DOHH2 (cell line): ENCODE measurements around the gene SLC9A2.
A peak's percentile ranks its signal among the peaks of the same experiment; 100 is the strongest.

Experiments
- H3F3A ChIP-seq: fragments of 200-600 bp; sonication (generic), shearing (Covaris generic); 2 replicates; pipeline ENCODE4 v1.6.0; 2016; ENCODE audit warnings: antibody characterized with exemption, mild to moderate bottlenecking; ENCODE audit not compliant: control insufficient read depth, insufficient read depth
- H3K27ac ChIP-seq: fragments of 200-600 bp; sonication (generic); 2 replicates; pipeline ENCODE4 v1.5.1; 2014; ENCODE audit warnings: low read depth, mild to moderate bottlenecking, low read length, moderate library complexity
- H3K27me3 ChIP-seq: fragments of 200-600 bp; sonication (generic); 2 replicates; pipeline ENCODE4 v1.6.1; 2014; ENCODE audit warnings: mild to moderate bottlenecking, low read length, mixed read lengths; ENCODE audit not compliant: control insufficient read depth
- H3K36me3 ChIP-seq: fragments of 200-600 bp; sonication (generic); 2 replicates; pipeline ENCODE4 v1.6.1; 2014; ENCODE audit warnings: mild to moderate bottlenecking, low read length, moderate library complexity, mixed read lengths; ENCODE audit not compliant: control insufficient read depth
- H3K4me1 ChIP-seq: fragments of 200-600 bp; sonication (generic); 2 replicates; pipeline ENCODE4 v1.6.1; 2014; ENCODE audit warnings: mild to moderate bottlenecking, low read length, mixed read lengths; ENCODE audit not compliant: control insufficient read depth
- H3K4me2 ChIP-seq: fragments of 200-600 bp; sonication (generic); 2 replicates; pipeline ENCODE4 v1.6.0; 2014; ENCODE audit warnings: mild to moderate bottlenecking, low read length, moderate library complexity
- H3K4me3 ChIP-seq: fragments of 200-600 bp; sonication (generic); 2 replicates; pipeline ENCODE4 v1.5.1; 2014; ENCODE audit warnings: mild to moderate bottlenecking, low read length, mixed read lengths
- H3K79me2 ChIP-seq: fragments of 200-600 bp; sonication (generic); 2 replicates; pipeline ENCODE4 v1.6.1; 2014; ENCODE audit warnings: mild to moderate bottlenecking, low read length, mixed read lengths; ENCODE audit not compliant: control insufficient read depth
- H3K9me2 ChIP-seq: fragments of 200-600 bp; sonication (generic); replicated peaks from 2 replicates; pipeline ENCODE4 v1.6.1; 2014; ENCODE audit warnings: mild to moderate bottlenecking, low read length, mixed read lengths; ENCODE audit not compliant: control insufficient read depth
- H3K9me3 ChIP-seq: fragments of 200-600 bp; sonication (generic); 2 replicates; pipeline ENCODE4 v1.6.1; 2014; ENCODE audit warnings: antibody characterized with exemption, low read length, mixed read lengths; ENCODE audit not compliant: control insufficient read depth, insufficient read depth
- H4K20me1 ChIP-seq: fragments of 200-600 bp; sonication (generic); 2 replicates; pipeline ENCODE4 v1.6.0; 2014; ENCODE audit warnings: low read depth, mild to moderate bottlenecking, antibody characterized with exemption, low read length, moderate library complexity; ENCODE audit not compliant: control insufficient read depth, insufficient read depth
- CTCF ChIP-seq: fragments of 200-600 bp; sonication (generic); IDR thresholded peaks from one replicate; pipeline ENCODE4 v1.5.1; 2014; ENCODE audit warnings: antibody characterized with exemption, mild to moderate bottlenecking, low read depth, low read length; ENCODE audit not compliant: poor library complexity, severe bottlenecking
- EZH2phosphoT487 ChIP-seq: fragments of 200-600 bp; sonication (generic); IDR thresholded peaks from 2 replicates; pipeline ENCODE4 v1.6.1; 2017; ENCODE audit warnings: borderline replicate concordance, mild to moderate bottlenecking, antibody characterized with exemption, low read length, moderate library complexity, mixed read lengths

SLC9A2 gene

GRCh38 chr2:102603904-102604303 is 15.4 kb upstream of the SLC9A2 start:
- Histone ChIP-seq H3K4me2 (no peak overlapping the region), H3K27me3 (no peaks in the 10 kb centered on the region), H4K20me1 (no peaks in the 10 kb centered on the region), H3K79me2 (no peaks in the 10 kb centered on the region), H3K27ac (no peak overlapping the region), H3K4me3 (no peak overlapping the region), H3K9me3 (no peaks in the 10 kb centered on the region; the same call in 1 of the 2 replicates), H3K36me3 (no peaks in the 10 kb centered on the region), H3K9me2 (no peaks in the 10 kb centered on the region), H3K4me1 (no peaks in the 10 kb centered on the region), H3F3A (no peaks in the 10 kb centered on the region)
- TF ChIP-seq EZH2phosphoT487 (no peak), CTCF (no peak)

DNA sequence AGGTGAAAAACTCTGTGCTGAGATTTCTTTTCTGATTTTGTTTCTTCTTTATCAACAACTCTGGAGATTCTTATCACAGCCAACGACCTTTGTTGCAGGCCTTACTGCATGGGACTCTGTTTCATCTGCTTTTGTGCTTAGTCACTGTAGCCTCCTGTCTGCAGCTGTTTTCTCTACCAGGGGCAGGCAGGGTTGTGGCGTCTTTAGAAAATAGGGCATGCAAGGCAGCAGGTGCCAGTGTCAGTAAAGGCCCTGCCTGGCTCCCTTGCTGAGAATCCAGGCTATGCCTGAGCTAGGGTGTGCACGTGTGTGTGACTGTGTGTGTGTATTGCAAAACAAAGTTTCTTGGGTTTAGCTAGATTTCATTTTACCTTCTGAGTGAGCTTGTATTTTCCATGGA is 14.6 kb upstream of the SLC9A2 start:
- H3K4me2 ChIP-seq, result no peak overlapping the region
- H3K9me3 ChIP-seq, result no peaks in the 10 kb centered on the region; the same call in 1 of the 2 replicates
- no peak overlapping the region for H3K4me3 ChIP-seq
- H3K27ac ChIP-seq, result no peak overlapping the region
- no peaks in the 10 kb centered on the region for H3K9me2 ChIP-seq
- H4K20me1 ChIP-seq, result no peaks in the 10 kb centered on the region
- no peaks in the 10 kb centered on the region for H3K4me1 ChIP-seq
- TF ChIP-seq EZH2phosphoT487, result no peak
- no peaks in the 10 kb centered on the region for H3K79me2 ChIP-seq
- H3F3A ChIP-seq, result no peaks in the 10 kb centered on the region
- H3K27me3 ChIP-seq, result no peaks in the 10 kb centered on the region
- H3K36me3 ChIP-seq, result no peaks in the 10 kb centered on the region

GRCh38 chr2:102606353-102606752 is 13.0 kb upstream of the SLC9A2 start:
- no peaks in the 10 kb centered on the region for H3K4me1 ChIP-seq
- H3F3A ChIP-seq, result no peaks in the 10 kb centered on the region
- no peaks in the 10 kb centered on the region for H4K20me1 ChIP-seq
- H3K4me3 ChIP-seq, result no peak overlapping the region
- no peaks in the 10 kb centered on the region; the same call in 1 of the 2 replicates for H3K9me3 ChIP-seq
- no peaks in the 10 kb centered on the region for H3K9me2 ChIP-seq
- H3K36me3 ChIP-seq, result no peaks in the 10 kb centered on the region
- no peak overlapping the region for H3K27ac ChIP-seq
- no peaks in the 10 kb centered on the region for H3K27me3 ChIP-seq
- H3K4me2 ChIP-seq, result no peak overlapping the region
- TF ChIP-seq CTCF (no peak), EZH2phosphoT487 (no peak)
- H3K79me2 ChIP-seq, result no peaks in the 10 kb centered on the region

DNA sequence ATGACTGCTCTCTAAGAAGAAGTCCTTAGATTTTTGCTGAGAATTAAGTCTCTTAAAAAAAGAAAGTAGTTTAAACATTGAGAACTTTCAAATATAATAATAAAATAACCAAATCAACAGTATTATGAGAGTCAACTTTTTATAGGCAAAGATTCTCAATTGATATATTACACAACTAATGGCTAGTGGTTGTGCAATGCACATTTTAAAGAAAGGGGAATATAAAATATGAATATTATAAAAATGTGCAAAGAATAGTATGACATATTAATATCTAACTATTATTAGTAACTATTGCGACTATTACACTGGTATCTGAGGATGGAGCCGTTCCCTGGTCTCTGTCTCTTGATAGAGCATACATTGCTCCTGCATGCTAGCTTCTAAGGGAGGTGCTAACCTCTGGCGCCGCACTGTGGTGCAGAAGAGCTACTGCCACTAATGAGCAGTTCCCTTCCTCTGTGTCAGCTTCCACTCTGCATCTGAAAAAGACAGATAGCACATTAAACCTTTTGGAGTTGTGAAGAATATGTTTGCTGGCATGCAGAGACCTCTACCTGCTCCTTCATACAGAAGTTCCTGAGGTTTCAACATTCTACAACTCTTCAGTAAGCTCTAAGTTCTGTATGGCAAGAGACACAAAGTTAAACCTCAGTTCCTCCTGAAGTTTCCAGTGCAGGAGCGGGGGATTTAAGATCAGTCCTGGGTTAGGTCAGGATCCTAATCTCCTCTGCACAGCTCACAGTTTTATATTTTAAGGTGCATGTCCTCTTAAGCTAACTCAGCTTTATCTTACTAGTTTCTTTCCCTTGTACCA is 3.5 kb upstream of the SLC9A2 start:
- Histone ChIP-seq H3K4me3 (no peak overlapping the region), H3K79me2 (no peaks in the 10 kb centered on the region), H4K20me1 (no peaks in the 10 kb centered on the region), H3K4me2 (no peak overlapping the region), H3F3A (no peaks in the 10 kb centered on the region), H3K36me3 (no peaks in the 10 kb centered on the region), H3K4me1 (no peaks in the 10 kb centered on the region), H3K9me3 (no peaks in the 10 kb centered on the region), H3K9me2 (no peaks in the 10 kb centered on the region), H3K27ac (no peak overlapping the region), H3K27me3 (peaks cover 3% of the 10 kb centered on the region; the same call in 1 of the 2 replicates)
- TF ChIP-seq CTCF (peak; percentile 74), EZH2phosphoT487 (no peak)
